GM23338 (cell line): ENCODE data around the gene DACH1. TPM values are rescaled to one million over a fixed set of nuclear protein-coding genes. Genes with fewer than 3 reads are reported as not detected.

Experiments
- ATAC-seq: fragments of 200-7000 bp; cut with Tn5 transposase; 3 replicates; pipeline ENCODE4 v1.9.1; 2020
- DNase-seq: peaks from one replicate; pipeline ENCODE4 v3.0.0-alpha.2; 2015; ENCODE audit warnings: low spot score
- H2AFZ ChIP-seq: fragments of 200-600 bp; sonication (generic); 2 replicates; pipeline ENCODE4 v1.8.0; 2016; ENCODE audit warnings: antibody characterized with exemption, mild to moderate bottlenecking, moderate library complexity
- H3F3A ChIP-seq: fragments of 200-600 bp; sonication (generic); replicated peaks from 2 replicates; pipeline ENCODE4 v1.8.0; 2017; ENCODE audit warnings: antibody characterized with exemption, mixed run types, low read depth
- H3K27ac ChIP-seq: fragments of 200-600 bp; sonication (generic); 2 replicates; pipeline ENCODE4 v1.6.1; 2016; ENCODE audit warnings: low read depth
- H3K27me3 ChIP-seq: fragments of 200-600 bp; sonication (generic); 2 replicates; pipeline ENCODE4 v1.8.0; 2016; ENCODE audit warnings: mild to moderate bottlenecking, mixed run types, moderate library complexity; ENCODE audit not compliant: insufficient read depth
- H3K36me3 ChIP-seq: fragments of 200-600 bp; sonication (generic); 2 replicates; pipeline ENCODE4 v1.8.0; 2016; ENCODE audit warnings: mild to moderate bottlenecking; ENCODE audit not compliant: insufficient read depth
- H3K4me1 ChIP-seq: fragments of 200-600 bp; sonication (generic); 2 replicates; pipeline ENCODE4 v1.8.0; 2016; ENCODE audit warnings: mild to moderate bottlenecking, moderate library complexity; ENCODE audit not compliant: insufficient read depth
- H3K4me2 ChIP-seq: fragments of 200-600 bp; sonication (generic); 2 replicates; pipeline ENCODE4 v1.7.1; 2017; ENCODE audit warnings: mixed run types
- H3K4me3 ChIP-seq: fragments of 200-600 bp; sonication (generic); 2 replicates; pipeline ENCODE4 v1.6.1; 2016; ENCODE audit warnings: mixed run types
- H3K79me2 ChIP-seq: fragments of 200-600 bp; sonication (generic); replicated peaks from 2 replicates; pipeline ENCODE4 v1.8.0; 2017; ENCODE audit warnings: mild to moderate bottlenecking; ENCODE audit not compliant: insufficient read depth
- H3K9me2 ChIP-seq: fragments of 200-600 bp; sonication (generic); 2 replicates; pipeline ENCODE4 v1.8.0; 2017; ENCODE audit not compliant: insufficient read depth
- H4K20me1 ChIP-seq: fragments of 200-600 bp; sonication (generic); replicated peaks from 2 replicates; pipeline ENCODE4 v1.8.0; 2017; ENCODE audit warnings: mild to moderate bottlenecking; ENCODE audit not compliant: insufficient read depth
- H3K27ac Mint-ChIP-seq: 2 replicates; pipeline ENCODE4 v1.8.0; 2020; ENCODE audit warnings: inconsistent platforms, mild to moderate bottlenecking, moderate library complexity, mixed read lengths
- H3K27me3 Mint-ChIP-seq: 3 replicates; pipeline ENCODE4 v1.8.0; 2022; ENCODE audit warnings: low read depth, mild to moderate bottlenecking, moderate library complexity, mixed read lengths, inconsistent platforms; ENCODE audit not compliant: insufficient read depth, poor library complexity
- H3K36me3 Mint-ChIP-seq: 3 replicates; pipeline ENCODE4 v1.8.0; 2021; ENCODE audit warnings: low read depth, mild to moderate bottlenecking, inconsistent platforms, moderate library complexity, mixed read lengths
- H3K4me1 Mint-ChIP-seq: 3 replicates; pipeline ENCODE4 v1.8.0; 2020; ENCODE audit warnings: mild to moderate bottlenecking, inconsistent platforms, mixed read lengths
- H3K4me3 Mint-ChIP-seq: 3 replicates; pipeline ENCODE4 v1.8.0; 2021; ENCODE audit warnings: moderate library complexity, mild to moderate bottlenecking, inconsistent platforms, mixed read lengths
- H3K9me3 Mint-ChIP-seq: 3 replicates; pipeline ENCODE4 v1.8.0; 2020; ENCODE audit warnings: moderate library complexity, mild to moderate bottlenecking, inconsistent platforms, mixed read lengths
- CREB1 ChIP-seq: fragments of 250-450 bp; sonication (Bioruptor Pico); IDR thresholded peaks from 2 replicates; pipeline ENCODE4 v1.5.0; 2020; ENCODE audit warnings: low read depth, mild to moderate bottlenecking, moderate library complexity
- CTCF ChIP-seq, 2 experiments: fragments of 200-600 bp in 1 of 2; sonication (generic) in 1 of 2; conservative IDR thresholded peaks; 2 replicates each; pipeline versions ENCODE4 v1.5.1 to v1.6.1; 2016 to 2017; ENCODE audit warnings: antibody characterized with exemption in 2 of 2, low read depth in 2 of 2, mild to moderate bottlenecking in 2 of 2, moderate library complexity in 1 of 2
- EZH2 ChIP-seq: fragments of 200-600 bp; sonication (generic); IDR thresholded peaks from one replicate; pipeline ENCODE4 v1.8.0; 2017; ENCODE audit warnings: antibody characterized with exemption, mild to moderate bottlenecking, low read depth; ENCODE audit not compliant: unreplicated experiment
- JUNB ChIP-seq: IDR thresholded peaks from one replicate; pipeline ENCODE4 v1.6.1; 2016; ENCODE audit warnings: antibody characterized with exemption; ENCODE audit not compliant: unreplicated experiment
- NANOG ChIP-seq: IDR thresholded peaks from 2 replicates; pipeline ENCODE4 v1.6.1; 2016; ENCODE audit warnings: antibody characterized with exemption, borderline replicate concordance
- POLR2AphosphoS5 ChIP-seq: IDR thresholded peaks from 2 replicates; pipeline ENCODE4 v1.6.1; 2016; ENCODE audit warnings: antibody characterized with exemption, low read depth
- REST ChIP-seq: IDR thresholded peaks from one replicate; pipeline ENCODE4 v1.6.1; 2018; ENCODE audit warnings: antibody characterized with exemption; ENCODE audit not compliant: unreplicated experiment
- STAT1 ChIP-seq: IDR thresholded peaks from one replicate; pipeline ENCODE4 v1.6.1; 2016; ENCODE audit warnings: antibody characterized with exemption; ENCODE audit not compliant: unreplicated experiment
- ZNF114 ChIP-seq: fragments of 250-450 bp; sonication (Bioruptor Pico); IDR thresholded peaks from 2 replicates; pipeline ENCODE4 v1.5.0; 2020; ENCODE audit warnings: mild to moderate bottlenecking, moderate library complexity
- ZNF462 ChIP-seq: fragments of 250-450 bp; sonication (Bioruptor Pico); IDR thresholded peaks from 2 replicates; pipeline ENCODE4 v1.5.0; 2020; ENCODE audit warnings: mild to moderate bottlenecking, moderate library complexity
- polyA plus RNA-seq: library from polyadenylated mRNA; unstranded; fragments of >200 nt; fragmentation: Nextera tagmentation; extraction: Ambion mirVana; gene quantifications from 2 replicates; pipeline ENCODE4 v1.2.1, GENCODE V29; 2016
- total RNA-seq: library from RNA; depleted of rRNA; stranded (reverse); fragments of >200 nt; shearing (Covaris generic); gene quantifications from 2 replicates; pipeline ENCODE4 v1.2.3, GENCODE V29; 2014

The DACH1 gene
- total and polyA plus RNA-seq, 2 experiments from 2014 or later: 0.45 to 0.57 TPM

- no peak overlapping the region for H3K27ac Mint-ChIP-seq
- H3K4me1 Mint-ChIP-seq: peaks cover 4% of the 10 kb centered on the region; the same call in 1 of the 3 replicates
- H3K36me3 Mint-ChIP-seq: no peaks in the 10 kb centered on the region
- ATAC-seq: no peak
- H3K4me3 Mint-ChIP-seq: no peak overlapping the region
- Histone ChIP-seq H2AFZ (no peak overlapping the region), H3K27me3 (no peaks in the 10 kb centered on the region), H3K9me2 (no peaks in the 10 kb centered on the region), H4K20me1 (no peaks in the 10 kb centered on the region), H3K27ac (no peak overlapping the region), H3K4me1 (no peaks in the 10 kb centered on the region), H3K4me2 (no peak overlapping the region), H3K36me3 (no peaks in the 10 kb centered on the region), H3F3A (no peaks in the 10 kb centered on the region), H3K4me3 (no peak overlapping the region), H3K79me2 (no peaks in the 10 kb centered on the region)
- no peak for DNase-seq
- no peak for TF ChIP-seq JUNB
- no peak for TF ChIP-seq CTCF (conservative IDR thresholded peaks at IDR 0.05; ENCODE audit: low read depth in 2 of 2)
- no peak for TF ChIP-seq POLR2AphosphoS5
- TF ChIP-seq REST: no peak
- TF ChIP-seq STAT1: no peak
- TF ChIP-seq ZNF114 (CRISPR knock-in tag): no peak
- TF ChIP-seq EZH2: no peak
- no peak for TF ChIP-seq NANOG
- TF ChIP-seq CREB1 (CRISPR knock-in tag): no peak
- no peak for TF ChIP-seq ZNF462 (CRISPR knock-in tag)
- H3K27me3 Mint-ChIP-seq: peaks cover 1% of the 10 kb centered on the region
- H3K9me3 Mint-ChIP-seq: no peaks in the 10 kb centered on the region
Measured at GRCh38 chr13:71399631-71400215, 467.3 kb downstream of the DACH1 start.
